ENCODE results near the gene MLXIP.

DNA sequence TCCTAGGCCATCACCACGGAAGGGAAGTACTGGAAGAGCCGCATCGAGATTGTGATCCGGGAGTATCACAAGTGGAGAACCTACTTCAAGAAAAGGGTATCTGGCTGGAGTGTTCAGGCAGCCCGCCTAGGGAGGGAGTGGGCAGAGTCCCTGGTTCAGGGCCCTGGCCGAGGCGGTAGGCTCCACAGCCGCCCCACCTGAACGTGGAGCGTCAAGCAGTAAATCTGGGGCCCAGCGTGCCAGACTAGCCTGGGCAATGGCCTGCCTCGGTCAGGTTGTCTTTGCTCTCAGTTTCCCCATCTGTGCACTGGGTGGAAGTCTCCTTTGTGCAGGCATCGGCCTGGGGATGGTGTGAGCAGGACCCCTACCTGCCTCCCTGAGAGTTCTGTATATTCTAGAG, 50.6 kb downstream of the MLXIP start:
- TF ChIP-seq CTCF (conservative IDR thresholded peaks at IDR 0.05; ENCODE audit: low read length), result no peak
- TF ChIP-seq EZH2phosphoT487 (IDR thresholded peaks at IDR 0.05; ENCODE audit: borderline replicate concordance, low read depth, low read length), result no peak

Data from OCI-LY7 (cell line).